Measurements from ENCODE around the gene PMS1.

PMS1 gene

GRCh38 chr2:189763908-189764661 lies 20.2 kb upstream of the PMS1 start:
- no peak for TF ChIP-seq CTCF (IDR thresholded peaks at IDR 0.05)
- DNase-seq (ENCODE audit: low spot score), result no peak
- H3K27ac ChIP-seq, result no peak overlapping the region
- H3K4me3 ChIP-seq, result no peak overlapping the region

GRCh38 chr2:189770590-189771322 lies 13.5 kb upstream of the PMS1 start:
- Histone ChIP-seq H3K4me3 (no peak overlapping the region), H3K27ac (no peak overlapping the region)
- no peak for DNase-seq (ENCODE audit: low spot score)
- TF ChIP-seq CTCF (IDR thresholded peaks at IDR 0.05), result no peak

GRCh38 chr2:189772212-189772611 lies 12.0 kb upstream of the PMS1 start:
- no peak for DNase-seq (ENCODE audit: low spot score)
- Histone ChIP-seq H3K4me3 (no peak overlapping the region), H3K27ac (no peak overlapping the region)
- TF ChIP-seq CTCF (IDR thresholded peaks at IDR 0.05), result no peak

GRCh38 chr2:189782221-189782671 lies 2.0 kb upstream of the PMS1 start:
- no peak for TF ChIP-seq CTCF (IDR thresholded peaks at IDR 0.05)
- Histone ChIP-seq H3K27ac (peak overlapping the region in 1 of 2 donors; percentile 57), H3K4me3 (peak overlapping the region; percentile 79)
- no peak for DNase-seq (ENCODE audit: low spot score)

GRCh38 chr2:189783451-189783926 lies 761 bp upstream of the PMS1 start:
- DNase-seq (ENCODE audit: low spot score), result no peak
- H3K27ac ChIP-seq, result peak overlapping the region; percentile 88 to 96
- peak overlapping the region; percentile 79 for H3K4me3 ChIP-seq
- no peak for TF ChIP-seq CTCF (IDR thresholded peaks at IDR 0.05)

GRCh38 chr2:189791338-189792042 lies 7.2 kb downstream of the PMS1 start:
- TF ChIP-seq CTCF (IDR thresholded peaks at IDR 0.05), result no peak
- DNase-seq (ENCODE audit: low spot score), result no peak
- Histone ChIP-seq H3K4me3 (no peak overlapping the region), H3K27ac (no peak overlapping the region)

All from coronary artery (tissue), 2 donors.